ENCODE results near the gene KIF13A.
"Not testable (repeated sequence)": the region's sequence is repeated elsewhere in the genome, so short reads cannot be mapped to it uniquely, and the experiment has no call there.

GRCh38 chr6:18019133-18019532 is 31.7 kb upstream of the KIF13A start:
- TF ChIP-seq CTCF, POLR2AphosphoS5 (IDR thresholded peaks at IDR 0.05): not testable (repeated sequence)

Data from breast epithelium (tissue), 3 donors.